ENCODE data around the gene IGIP.
A peak's percentile ranks its signal among the peaks of the same experiment; 100 is the strongest.

The IGIP gene

GRCh38 chr5:140165101-140165922 is 39.6 kb downstream of the IGIP start:
- no peak for DNase-seq (ENCODE audit: low read depth)

- DNase-seq (ENCODE audit: low read depth): no peak
Observed at GRCh38 chr5:140165923-140166270, 40.2 kb downstream of the IGIP start.

GRCh38 chr5:140166911-140167310 is 41.2 kb downstream of the IGIP start:
- no peak for DNase-seq (ENCODE audit: low read depth)

- no peak for DNase-seq (ENCODE audit: low read depth)
Observed at GRCh38 chr5:140168371-140168770, 42.6 kb downstream of the IGIP start.

- DNase-seq (ENCODE audit: low read depth): no peak
Observed at GRCh38 chr5:140169410-140169809, 43.7 kb downstream of the IGIP start.

- DNase-seq (ENCODE audit: low read depth): no peak
Observed at GRCh38 chr5:140172483-140172882, 46.7 kb downstream of the IGIP start.

GRCh38 chr5:140174014-140174413 is 48.3 kb downstream of the IGIP start:
- DNase-seq (ENCODE audit: low read depth): no peak

- DNase-seq (ENCODE audit: low read depth): peak; percentile 93
Observed at GRCh38 chr5:140174465-140175366, 49.0 kb downstream of the IGIP start, which contains the start of gene CYSTM1. Gene CYSTM1 (plus strand): TSS chr5:140175188. CDS start chr5:140194466, 19,278 bp downstream.

- peak; percentile 37 for DNase-seq (ENCODE audit: low read depth)
Observed at GRCh38 chr5:140175367-140176030, 49.8 kb downstream of the IGIP start.

- DNase-seq (ENCODE audit: low read depth): no peak
Observed at GRCh38 chr5:140176031-140176387, 50.3 kb downstream of the IGIP start.

GRCh38 chr5:140178086-140178410 is 52.3 kb downstream of the IGIP start:
- no peak for DNase-seq (ENCODE audit: low read depth)

- no peak for DNase-seq (ENCODE audit: low read depth)
Observed at GRCh38 chr5:140178482-140179116, 52.9 kb downstream of the IGIP start.
